GM12891 (cell line): Measurements from ENCODE around the gene SMIM41.

ENCODE experiments used
- DNase-seq: peaks from one replicate; pipeline ENCODE4 v3.0.0; 2011; ENCODE audit warnings: low spot score; ENCODE audit not compliant: insufficient read length
- FAIRE-seq: peaks from 2 replicates; lab custom pipeline; 2011; peaks lifted over from hg19 to GRCh38; lab: Jason Lieb, UNC
- PAX5 ChIP-seq: IDR thresholded peaks from 2 replicates; pipeline ENCODE4 v1.6.1; 2011; ENCODE audit warnings: low read length, moderate library complexity, mild to moderate bottlenecking; ENCODE audit not compliant: insufficient read depth, severe bottlenecking
- POLR2A ChIP-seq: IDR thresholded peaks from 2 replicates; pipeline ENCODE4 v1.6.1; 2011; ENCODE audit warnings: low read depth, low read length, control low read depth
- POLR2AphosphoS5 ChIP-seq: IDR thresholded peaks from 2 replicates; pipeline ENCODE4 v1.6.1; 2011; ENCODE audit warnings: low read depth, low read length, control low read depth
- POU2F2 ChIP-seq: IDR thresholded peaks from 2 replicates; pipeline ENCODE4 v1.6.1; 2011; ENCODE audit warnings: low read depth, mild to moderate bottlenecking, control low read depth, low read length, moderate library complexity
- SPI1 ChIP-seq: IDR thresholded peaks from 2 replicates; pipeline ENCODE4 v1.6.1; 2011; ENCODE audit warnings: low read depth, low read length, control low read depth
- TAF1 ChIP-seq: IDR thresholded peaks from 2 replicates; pipeline ENCODE4 v1.6.1; 2011; ENCODE audit warnings: low read depth, low read length, control low read depth

SMIM41 gene

DNA sequence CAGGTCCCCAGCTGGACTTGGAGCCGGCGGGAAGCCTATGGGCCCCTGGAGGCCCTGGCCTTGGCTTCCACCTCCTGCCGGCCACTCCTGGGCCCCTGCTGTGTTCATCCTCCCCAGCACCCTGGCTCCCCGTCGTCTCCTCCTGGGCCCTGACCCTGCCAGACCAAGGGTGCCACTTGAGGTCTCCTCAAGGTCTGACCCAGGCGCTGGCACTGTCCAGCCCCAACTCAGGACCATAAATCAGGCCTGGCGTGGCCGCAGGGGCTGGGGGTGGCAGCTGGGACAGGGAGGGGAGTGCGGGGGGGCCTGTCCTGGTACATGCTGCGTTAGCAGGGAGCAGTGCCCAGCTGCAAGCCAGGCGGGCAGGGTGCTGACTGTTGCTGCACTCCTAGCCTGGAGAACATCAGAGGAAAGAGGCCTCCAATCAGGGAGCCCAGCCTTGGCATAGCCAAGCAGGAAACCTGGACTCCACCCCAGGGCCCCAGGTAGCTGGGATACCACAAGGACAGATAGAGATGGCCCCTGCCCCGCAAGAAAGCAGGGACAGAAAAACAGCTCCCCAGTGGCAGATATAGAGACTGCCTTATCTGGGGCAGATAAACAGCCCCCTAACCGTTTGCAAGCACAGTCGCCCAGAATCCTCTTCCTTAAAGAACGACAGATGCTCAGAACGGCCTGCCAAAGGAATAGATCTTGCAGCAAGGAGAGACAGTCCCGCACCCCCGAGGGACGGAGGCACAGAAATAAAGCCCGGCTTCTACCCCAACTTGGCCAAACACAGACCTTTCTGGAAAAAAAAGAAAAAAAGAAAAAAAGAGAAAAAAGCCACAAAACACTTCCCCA, 16.2 kb upstream of the SMIM41 start:
- FAIRE-seq, result no peak
- DNase-seq, result no peak
- TF ChIP-seq TAF1 (no peak), POLR2AphosphoS5 (no peak), POU2F2 (no peak), POLR2A (no peak), SPI1 (no peak), PAX5 (no peak)

DNA sequence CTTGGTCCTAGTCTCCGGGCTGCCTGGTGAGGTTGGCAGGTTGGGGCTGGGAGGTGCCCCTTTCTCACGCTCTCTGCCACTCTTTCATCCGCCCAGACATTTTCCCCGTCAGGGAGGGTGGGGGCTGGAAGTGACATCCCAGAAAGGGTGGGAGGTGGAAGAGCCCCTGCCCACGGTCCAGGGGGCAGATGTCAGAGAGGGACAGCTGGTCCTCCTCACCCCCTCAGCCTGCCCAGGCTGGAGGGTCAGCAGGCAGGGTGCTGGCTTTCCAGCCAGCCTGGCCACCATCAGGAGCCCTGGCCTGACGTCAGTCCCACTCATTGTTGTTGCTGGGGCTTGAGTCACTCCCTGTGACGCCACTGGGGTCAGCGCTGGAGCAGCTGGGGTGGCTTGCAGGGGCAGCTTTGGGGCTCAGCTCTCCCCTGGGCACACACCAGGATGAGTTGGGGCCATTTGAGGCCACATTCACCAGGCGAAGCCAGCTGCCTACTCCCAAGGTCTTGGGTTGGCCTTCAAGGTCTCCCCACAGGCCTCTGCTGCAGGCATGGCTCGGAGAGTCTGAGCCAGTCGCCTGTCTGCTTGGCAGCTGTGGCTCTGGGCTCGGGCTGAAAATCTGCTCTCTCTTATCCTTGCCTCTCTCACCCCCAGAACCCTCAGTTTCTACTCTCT, 15.4 kb upstream of the SMIM41 start:
- DNase-seq (no peak), FAIRE-seq (no peak)
- TF ChIP-seq POLR2AphosphoS5 (no peak), POLR2A (no peak), PAX5 (no peak), POU2F2 (no peak), TAF1 (no peak), SPI1 (no peak)

DNA sequence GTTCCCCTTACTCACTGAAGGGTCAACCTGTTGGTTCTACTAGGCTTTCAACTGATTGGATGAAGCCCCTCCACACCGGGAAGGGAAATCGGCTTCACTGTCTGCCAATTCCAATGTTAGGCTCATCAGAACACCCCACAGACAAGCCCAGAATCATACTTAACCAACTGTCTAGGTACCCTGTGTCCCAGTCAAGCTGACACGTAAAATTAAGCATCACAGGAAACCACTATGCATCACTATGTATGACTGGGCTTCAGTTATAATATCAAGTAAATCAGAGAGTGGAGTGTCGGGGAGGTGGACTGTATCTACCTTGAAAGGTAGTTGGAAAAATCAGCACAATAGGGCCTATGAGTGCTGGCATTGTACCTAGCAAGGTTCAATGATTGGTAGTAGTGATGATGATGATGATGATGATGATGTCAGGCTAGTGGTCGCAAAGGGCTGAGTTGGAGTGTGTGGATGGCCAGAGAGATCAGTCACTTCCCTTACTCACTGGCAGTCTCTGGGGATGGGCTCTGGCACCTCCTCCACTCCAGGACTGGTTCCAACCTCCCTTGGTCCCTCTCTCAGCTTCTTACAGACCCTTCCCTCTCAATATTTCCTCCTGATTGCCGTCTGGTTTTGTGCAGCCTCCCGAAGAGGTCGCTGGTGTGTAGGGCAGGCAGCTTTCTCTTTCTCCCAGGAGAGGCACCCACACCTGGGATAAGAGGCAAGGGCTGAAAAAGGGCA, 13.0 kb upstream of the SMIM41 start:
- no peak for FAIRE-seq
- no peak for DNase-seq
- TF ChIP-seq POLR2A (no peak), POU2F2 (no peak), PAX5 (no peak), SPI1 (no peak), POLR2AphosphoS5 (no peak), TAF1 (no peak)

DNA sequence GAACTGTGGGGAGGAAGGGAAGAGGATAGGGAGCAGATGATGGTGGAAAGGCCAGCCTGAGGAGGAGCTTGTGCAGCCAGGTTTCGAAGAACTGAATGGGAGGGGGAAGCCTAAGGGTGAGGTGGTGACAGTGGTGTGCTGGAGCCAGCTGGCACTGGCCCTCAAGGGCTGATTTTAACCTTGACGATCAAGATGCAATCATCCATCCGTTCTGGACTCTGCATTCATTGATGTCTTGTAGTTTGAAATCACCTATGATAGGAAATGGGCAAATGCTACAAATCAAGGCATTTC, 12.5 kb upstream of the SMIM41 start:
- FAIRE-seq (no peak), DNase-seq (no peak)
- TF ChIP-seq POU2F2 (no peak), POLR2AphosphoS5 (no peak), SPI1 (no peak), TAF1 (no peak), POLR2A (no peak)

DNA sequence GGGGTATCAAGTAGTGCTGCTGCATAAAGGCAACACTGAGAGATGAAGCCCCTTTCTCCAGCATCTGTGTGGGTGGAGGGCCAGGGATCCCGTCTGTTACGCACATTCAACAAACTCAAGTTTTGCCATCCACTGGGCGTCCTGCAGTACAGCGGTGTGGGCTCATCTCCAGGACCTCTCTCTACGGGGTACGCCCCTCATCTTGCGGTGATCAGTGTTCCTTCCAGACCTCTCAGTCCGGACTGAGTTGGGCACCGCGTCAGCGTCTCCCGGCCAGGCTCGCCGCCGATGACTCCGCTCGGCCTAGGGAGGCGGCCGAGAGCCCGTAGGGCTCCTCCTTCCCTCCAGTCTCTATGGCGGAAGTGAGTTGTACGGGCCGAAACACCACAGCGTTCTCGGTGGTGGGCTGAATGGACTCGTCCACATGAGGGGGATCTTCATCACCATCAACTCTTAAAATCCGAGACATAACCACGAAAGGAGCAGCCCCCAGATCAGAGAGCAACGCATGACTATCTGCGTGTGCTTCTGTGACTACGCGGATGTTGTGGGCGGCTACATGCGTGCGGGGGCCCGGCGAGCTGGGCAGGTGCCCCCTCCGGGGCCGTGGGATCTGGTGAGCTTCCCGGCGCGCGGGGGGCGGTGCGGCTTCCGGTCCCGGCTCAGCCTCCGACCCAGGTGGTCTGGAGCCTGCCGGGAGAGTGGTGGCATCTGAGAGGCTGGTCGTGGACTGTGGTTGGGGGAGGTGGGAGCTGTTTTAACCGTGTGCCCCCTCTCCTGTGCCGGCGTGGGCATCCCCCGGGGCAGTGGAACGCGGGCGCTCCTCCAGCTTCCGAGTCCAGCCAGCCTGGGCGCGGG, 9.9 kb upstream of the SMIM41 start, which contains the start of gene ATG101:
Gene ATG101 (plus strand): TSS at position 652 of the 858 bp plus-strand sequence. CDS start 3,673 bp downstream, outside the sequence.
- FAIRE-seq (peak; percentile 96), DNase-seq (peak; percentile 97)
- TF ChIP-seq TAF1 (peak; percentile 72), POU2F2 (peak; percentile 51; the same call in 1 of the 2 replicates), POLR2A (peak; percentile 83), POLR2AphosphoS5 (peak; percentile 89), PAX5 (no peak), SPI1 (peak; percentile 49)

DNA sequence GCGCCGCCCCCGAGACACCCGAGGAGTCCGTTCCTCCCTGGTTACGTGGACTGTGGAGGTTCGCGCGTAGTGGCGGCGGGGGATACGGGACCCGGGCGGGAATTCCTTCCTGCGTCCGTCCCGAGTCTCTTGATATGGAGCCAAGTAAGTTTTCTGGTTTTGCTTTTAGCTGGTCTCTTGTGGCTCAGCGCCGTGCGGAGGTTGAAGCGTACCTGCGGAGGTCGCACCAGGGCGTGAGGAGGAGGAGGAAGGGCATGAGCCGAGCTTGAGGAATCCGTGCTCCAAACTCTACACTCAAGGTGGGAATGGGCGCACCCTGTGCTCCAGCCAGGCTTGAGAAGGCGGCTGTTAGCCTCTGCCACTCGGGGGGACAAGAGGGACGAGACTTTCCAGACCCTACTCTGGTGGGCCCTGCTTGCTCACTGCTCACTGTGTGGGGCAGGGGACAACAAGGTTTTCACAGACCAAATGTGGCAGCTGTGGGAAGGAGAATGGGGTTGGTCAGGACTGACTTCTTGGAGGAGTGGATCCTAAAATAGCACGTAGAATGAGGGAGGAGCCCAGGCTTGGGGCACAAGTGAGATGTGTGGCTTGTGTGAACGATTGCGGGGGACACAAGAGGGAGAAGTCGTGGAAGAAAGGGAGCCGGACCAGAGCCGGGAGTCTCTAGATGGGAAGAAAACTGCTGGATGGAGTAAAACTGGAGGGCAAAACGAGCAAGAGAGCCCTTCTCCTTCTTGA, 9.1 kb upstream of the SMIM41 start:
- TF ChIP-seq POU2F2, result no peak
- no peak for TF ChIP-seq POLR2AphosphoS5
- no peak for TF ChIP-seq PAX5
- no peak for TF ChIP-seq TAF1
- TF ChIP-seq POLR2A, result no peak
- TF ChIP-seq SPI1, result no peak
- DNase-seq, result no peak
- no peak for FAIRE-seq

DNA sequence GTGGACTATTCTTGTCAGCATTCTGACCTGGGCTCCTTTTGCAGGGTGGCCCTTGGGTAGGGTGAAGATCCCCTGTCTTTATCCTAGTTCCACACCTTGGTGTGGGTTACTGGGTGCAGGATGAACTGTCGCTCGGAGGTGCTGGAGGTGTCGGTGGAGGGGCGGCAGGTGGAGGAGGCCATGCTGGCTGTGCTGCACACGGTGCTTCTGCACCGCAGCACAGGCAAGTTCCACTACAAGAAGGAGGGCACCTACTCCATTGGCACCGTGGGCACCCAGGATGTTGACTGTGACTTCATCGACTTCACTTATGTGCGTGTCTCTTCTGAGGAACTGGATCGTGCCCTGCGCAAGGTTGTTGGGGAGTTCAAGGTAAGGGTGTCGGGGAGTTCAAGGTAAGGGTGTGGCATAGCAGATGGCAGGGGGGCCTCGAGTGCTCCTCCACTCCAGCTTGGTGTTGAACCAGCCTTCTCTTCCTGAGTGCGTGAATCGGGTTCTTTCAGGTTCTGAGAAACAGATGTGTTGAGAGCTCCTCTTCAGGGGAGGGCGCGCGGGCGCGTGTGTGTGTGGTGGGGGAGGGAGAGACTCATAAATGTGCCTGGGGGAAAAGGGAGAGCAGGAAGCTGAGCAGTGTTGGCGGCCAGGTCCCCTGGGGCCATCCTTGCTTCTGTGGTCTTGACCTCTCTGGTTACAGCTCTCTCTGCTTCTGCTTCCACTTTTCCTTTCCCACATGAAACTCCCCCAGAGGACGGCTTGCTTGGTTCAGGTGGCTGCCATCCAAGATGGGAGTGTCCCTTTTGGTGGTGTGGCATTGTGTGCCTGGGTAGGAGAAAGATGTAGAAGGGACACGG, 5.7 kb upstream of the SMIM41 start:
- TF ChIP-seq POU2F2 (no peak), PAX5 (no peak), POLR2AphosphoS5 (no peak), SPI1 (no peak), POLR2A (no peak), TAF1 (no peak)
- FAIRE-seq (peak; percentile 41), DNase-seq (no peak)

DNA sequence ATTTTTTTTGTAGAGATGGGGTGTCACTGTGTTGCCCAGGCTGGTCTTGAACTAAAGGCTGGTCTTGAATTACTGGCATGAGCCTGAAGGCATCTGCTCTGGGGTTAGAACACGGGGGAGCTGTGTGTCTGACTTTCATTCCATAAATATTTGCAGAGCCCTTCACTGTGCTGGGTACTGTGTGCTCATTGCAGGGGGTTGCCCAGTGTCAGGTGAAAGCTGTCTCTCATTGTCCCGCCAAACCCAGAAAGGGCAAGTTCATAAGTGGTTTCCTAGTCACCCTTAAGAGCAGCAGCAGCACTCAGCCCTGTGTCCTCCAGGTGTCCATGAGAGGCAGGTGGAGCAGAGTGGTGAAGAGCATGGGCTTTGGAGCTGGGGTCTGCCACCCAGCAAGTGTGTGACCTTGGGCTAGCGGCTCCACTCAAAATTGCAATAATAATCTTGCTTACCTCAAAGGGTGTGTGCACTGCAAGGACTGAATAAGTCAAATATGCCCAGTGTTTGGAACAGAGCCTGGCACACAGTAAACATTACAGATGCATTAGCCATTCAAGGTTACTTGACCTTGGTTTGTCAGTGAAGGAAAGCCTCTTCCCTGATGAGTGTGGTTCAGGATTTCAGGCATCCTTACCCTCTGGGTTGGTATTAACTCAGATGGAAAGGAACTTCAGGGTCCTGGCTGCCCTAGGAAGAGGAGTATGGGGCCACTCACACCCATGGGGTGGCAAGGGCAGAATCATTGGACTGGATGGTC, 4.4 kb upstream of the SMIM41 start:
- DNase-seq (no peak), FAIRE-seq (no peak)
- TF ChIP-seq POLR2A (no peak), PAX5 (no peak), SPI1 (no peak), TAF1 (no peak), POU2F2 (no peak)
